DMS114 treated with DMSO at 0.1 percent for 48 hours (cell line): ENCODE measurements around the gene UPK3BL2.
"Not testable (repeated sequence)": the region's sequence is repeated elsewhere in the genome, so short reads cannot be mapped to it uniquely, and the experiment has no call there.

Source experiments
- DNase-seq: peaks from one replicate; lab custom pipeline; 2025; ENCODE audit not compliant: unreplicated experiment; lab: John Stamatoyannopoulos, UW

Gene UPK3BL2

DNA sequence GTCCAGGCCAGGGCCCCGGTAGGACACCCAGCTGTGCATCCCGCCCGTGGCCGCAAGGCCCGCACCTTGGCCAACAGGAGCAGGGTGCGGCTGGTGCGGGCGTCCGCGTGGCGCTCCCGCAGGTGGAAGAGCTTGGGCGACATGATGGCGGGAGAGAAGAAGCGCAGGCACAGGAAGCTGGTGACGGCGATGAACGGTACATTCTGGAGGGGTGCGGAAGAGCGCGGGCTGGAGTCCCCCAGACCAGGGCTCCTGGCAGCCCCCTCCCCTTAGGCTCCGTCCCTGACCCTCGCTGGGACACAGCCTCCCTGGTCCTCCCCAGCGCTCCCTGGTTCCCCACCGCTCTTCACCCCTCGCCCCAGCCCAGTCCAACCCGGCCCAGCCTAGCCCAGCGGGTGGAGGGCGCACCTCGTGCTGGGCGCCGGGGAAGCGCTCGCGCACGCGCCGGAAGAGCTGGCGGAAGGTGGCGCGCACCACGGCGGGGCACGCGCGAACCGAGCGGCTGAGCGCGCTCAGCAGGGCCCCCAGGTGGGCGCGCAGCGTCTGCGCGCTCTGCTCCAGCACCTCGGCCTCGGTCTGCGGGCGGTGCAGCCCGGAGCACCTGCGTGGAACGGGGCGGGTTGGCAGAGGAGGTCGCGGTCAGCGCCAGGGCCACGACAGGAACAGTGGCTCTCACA is 48.9 kb downstream of the UPK3BL2 start:
- DNase-seq, result not testable (repeated sequence)

DNA sequence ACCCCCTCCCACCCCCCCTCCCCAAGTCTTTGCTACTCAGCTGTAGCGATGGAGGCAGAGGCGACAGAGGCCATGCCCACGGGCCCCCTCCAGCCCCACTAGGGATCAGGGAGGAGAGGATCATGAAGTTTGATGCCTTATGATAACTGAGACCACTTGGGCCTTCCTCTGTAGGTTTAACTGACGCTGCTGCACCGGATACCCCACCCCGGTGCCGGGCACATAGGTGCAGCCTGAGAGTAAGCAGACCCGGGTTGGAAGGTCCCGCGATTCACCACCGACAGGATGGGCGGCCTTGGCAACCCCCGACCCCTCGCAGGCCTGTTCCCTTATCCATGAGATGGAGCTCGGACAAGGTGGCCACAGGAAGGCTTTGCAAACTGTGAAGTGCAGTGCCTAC is 49.5 kb downstream of the UPK3BL2 start:
- DNase-seq, result not testable (repeated sequence)

DNA sequence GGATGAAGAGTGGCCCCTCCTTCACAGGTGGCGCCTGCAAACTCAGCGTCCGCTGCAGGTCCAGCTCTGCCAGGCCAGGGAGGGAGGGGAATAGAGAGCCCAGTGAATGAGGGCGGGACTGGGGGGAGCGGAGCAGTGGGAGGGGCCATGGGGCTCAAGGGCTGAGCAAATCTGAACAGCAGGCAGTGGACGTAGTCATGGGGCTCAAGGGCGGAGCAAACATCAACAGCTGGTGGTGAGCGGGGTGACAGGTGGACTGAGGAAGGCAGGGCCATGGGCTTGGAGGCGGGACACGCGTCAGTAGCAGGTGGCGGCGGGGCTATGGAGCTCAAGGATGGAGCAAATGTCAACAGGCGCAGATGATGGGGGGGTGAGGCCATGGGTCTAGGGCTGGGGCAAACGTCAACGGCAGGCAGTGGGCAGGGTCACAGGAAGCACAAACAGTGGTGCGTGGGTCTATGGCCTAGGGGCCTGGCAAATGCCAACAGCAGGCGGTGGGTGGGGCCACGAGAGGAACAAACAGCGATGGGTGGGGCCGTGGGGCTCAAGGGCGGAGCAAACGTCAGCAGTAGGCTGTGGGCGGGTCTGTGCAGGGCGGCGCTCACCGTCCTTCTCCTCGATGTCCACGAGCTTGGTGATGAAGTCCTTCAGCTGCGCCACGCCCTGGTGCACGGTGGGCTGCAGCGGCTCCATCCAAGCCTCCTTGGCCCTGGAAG is 50.1 kb downstream of the UPK3BL2 start:
- not testable (repeated sequence) for DNase-seq

DNA sequence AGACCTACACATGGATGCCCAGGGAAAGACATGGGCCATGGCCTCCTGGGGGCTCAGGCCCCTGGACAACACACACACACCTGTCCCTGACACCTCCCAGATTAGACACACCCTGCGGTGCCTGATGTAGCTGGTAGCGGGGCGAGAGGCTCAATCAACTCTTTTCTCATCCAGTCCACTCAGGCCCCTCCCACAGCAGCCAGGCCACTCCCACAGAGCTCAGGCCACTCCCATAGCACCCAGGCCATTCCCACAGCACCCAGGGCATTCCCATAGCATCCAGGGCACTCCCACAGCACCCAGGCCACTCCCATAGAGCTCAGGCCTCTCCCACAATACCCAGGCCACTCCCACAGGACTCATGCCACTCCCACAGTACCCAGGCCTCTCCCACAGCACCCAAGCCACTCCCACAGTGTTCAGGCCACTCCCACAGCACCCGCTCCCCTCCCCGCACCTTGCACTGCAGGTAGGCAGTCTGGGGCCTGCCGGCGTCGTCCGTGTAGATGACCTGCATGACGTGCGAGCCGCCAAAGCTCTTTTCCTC is 52.9 kb downstream of the UPK3BL2 start:
- not testable (repeated sequence) for DNase-seq
